NCI-H82 (cell line): ENCODE data around the gene TAX1BP3.

Source experiments
- DNase-seq: peaks from one replicate; lab custom pipeline; 2025; lab: John Stamatoyannopoulos, UW

TAX1BP3 gene

DNA sequence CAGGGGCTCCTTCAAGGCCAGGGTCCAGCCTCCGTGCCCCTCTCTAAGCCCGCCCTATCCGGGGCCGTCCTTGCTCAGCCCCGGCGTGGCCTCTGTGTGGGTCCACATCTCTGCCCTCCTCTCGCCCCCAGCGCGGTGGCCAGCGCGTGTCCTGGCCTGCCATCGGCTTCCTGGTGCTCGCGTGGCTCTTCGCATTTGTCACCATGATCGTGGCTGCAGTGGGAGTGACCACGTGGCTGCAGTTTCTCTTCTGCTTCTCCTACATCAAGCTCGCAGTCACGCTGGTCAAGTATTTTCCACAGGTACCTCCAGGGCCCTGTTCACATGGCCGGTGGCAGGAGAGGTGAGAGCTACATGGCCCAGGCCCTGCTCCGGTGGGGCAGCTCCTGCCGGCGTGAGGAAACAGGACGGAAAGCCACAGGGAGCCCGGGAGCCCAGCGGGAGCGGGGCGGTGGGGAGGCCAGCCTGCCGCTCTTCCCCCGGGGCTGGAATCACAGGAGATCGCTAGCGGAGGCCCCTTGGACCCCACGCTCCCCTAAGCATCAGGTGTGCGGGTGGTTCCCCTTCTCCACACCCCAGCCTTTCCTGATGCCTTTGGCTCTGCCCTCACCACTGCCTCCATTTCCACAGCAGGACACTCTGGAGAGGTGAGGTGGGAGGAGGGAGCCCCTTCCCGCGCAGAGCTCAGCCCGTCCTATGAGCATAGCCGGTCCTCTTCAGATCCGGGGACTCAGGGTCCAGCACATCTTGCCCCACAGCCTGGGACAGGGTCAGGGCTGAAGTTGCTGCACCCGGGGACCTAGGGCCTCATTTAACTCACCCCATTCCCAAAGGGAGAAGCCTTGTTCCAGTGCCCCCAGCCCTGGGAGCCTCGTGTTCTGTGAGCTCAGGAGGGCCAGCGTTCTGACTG, 10.2 kb downstream of the TAX1BP3 start:
- DNase-seq, result no peak

DNA sequence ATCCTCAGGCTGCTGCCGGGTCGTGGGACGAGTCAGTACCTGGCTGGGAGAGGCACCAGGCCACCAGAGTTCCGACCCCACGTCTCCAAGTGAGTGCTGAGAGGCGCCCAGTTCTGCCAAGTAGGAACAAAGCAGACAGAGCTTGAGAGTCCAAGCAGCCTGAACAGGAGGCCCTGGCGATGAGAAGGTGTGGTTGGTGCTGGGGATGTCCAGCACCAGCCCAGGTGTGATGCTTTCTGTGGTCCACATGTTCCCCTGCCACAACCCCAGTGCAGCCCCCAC, 10.8 kb downstream of the TAX1BP3 start:
- no peak for DNase-seq

DNA sequence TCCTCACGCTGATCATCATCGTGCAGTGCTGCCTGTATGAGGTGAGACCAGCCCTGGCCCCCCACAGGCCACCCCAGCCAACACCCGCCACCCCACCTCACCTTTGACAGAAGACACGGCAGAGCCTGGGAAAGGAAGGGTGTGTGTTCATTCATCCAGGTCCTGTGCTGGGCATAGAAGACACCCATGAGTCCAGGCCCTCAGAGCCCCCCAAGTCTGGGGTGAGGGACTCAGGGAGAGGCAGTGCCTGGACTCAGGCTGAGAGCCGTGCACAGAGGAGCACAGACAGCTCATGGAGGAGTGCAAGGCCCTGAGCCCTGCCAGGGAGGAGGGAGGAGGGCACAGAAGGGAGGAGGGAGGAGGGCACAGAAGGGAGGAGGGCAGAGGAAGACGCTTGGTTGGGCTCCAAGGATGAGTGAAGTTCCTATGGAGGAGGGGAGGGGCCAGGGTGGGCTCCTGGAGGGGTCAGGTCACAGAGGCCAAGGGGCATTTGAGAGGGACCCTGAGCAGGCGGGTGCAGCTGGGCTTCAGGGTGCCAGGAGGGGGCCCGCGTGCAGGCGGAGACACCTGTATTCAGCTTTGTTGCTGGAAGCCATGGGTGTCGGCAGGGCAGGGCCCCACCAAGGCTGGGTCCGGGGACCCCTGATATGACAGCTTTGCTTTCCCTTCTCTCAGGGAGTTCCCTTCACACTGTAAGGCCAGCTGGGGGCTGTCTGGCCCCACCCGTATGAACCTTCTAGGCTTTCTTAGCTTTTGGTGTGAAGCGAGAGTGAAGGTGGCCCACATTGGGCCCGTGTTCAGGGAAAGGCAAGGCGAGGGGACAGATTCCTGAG, 11.4 kb downstream of the TAX1BP3 start:
- DNase-seq, result no peak

DNA sequence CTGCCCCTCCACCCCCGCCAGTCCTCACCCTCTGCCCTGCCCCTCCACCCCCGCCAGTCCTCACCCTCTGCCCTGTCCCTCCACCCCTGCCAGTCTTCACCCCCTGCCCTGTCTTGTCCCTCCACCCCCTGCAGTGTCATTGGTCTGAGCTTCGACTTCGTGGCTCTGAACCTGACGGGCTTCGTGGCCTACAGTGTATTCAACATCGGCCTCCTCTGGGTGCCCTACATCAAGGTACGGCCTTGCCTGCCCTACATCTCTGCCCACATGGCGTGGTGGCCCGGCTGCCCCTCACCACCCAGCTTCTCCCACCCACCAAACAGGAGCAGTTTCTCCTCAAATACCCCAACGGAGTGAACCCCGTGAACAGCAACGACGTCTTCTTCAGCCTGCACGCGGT, 12.0 kb downstream of the TAX1BP3 start:
- DNase-seq, result no peak

DNA sequence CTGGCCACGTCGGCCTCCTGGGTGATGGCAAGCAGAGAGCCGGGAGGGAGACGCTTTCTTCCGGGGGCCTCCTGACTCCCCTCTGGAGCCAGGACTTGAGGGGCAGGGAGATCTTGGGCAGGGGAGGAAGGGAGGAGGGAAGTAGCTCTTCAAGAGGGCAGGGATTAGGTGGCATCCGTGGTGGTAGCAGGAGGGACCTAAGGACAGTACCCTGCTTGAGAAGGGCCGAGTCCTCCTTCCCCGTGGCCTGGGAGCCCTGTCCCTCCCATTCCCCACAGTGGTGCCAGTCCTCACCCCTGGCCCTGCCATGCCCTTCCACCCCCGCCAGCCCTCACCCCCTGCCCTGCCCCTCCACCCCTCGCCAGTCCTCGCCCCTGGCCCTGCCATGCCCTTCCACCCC, 12.6 kb downstream of the TAX1BP3 start:
- no peak for DNase-seq

DNA sequence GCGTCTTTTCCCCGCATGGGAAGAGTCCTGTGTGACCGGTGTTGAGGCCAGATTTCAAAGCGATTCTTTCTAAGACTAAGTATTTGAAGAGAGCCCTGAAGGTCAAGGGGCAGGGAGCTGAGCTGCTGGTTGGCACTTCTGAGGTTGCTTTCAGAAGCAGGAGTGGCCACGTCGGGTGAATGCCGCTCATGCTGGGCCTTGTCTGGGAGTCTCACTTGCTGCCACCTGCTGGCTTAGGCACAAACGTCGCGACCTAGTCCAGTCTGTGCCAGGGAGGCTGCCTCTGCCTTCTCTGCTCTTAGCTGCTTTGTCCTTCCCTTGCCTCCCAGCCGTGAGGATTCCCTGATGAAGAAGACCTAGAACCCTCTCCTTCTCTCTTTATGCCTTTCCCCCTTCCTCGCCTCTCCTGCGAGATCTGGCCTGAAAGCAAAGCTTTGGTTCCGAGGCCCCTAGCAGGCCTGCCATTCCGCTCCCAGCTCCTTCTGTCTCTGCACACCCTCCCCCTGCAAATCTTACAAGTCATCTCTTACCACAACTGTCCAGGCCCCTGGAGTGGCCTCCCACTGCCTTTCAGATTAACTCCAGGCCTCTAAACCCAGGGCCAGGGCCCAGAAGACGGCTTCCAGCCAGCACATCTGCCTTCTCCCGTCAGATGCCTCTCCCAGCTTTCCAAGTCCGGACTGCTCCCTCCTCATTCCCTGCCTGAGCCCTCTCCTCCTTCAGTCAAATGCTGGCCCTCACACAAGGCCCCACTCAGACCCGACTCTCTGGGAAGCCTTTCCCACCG, 20.4 kb downstream of the TAX1BP3 start:
- DNase-seq, result peak; percentile 74

DNA sequence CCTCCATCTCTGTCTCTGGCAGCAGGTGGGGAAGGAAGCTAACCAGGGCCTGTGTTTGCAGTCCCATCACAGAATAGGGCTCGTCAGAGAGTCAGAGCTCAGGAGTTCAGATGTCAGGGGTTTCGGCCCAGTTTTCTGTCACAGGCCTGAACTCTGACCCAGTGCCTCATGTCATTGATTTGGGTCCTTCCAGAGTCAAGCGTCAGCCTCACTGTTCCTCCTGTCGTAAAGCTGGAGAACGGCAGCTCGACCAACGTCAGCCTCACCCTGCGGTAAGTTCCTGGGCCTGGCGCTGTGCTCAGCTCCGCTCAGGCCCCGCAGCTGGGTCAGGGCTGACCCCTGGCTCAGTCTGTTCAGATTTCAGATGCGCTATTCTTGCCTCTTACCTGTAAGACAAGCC, 21.1 kb downstream of the TAX1BP3 start:
- DNase-seq, result no peak

DNA sequence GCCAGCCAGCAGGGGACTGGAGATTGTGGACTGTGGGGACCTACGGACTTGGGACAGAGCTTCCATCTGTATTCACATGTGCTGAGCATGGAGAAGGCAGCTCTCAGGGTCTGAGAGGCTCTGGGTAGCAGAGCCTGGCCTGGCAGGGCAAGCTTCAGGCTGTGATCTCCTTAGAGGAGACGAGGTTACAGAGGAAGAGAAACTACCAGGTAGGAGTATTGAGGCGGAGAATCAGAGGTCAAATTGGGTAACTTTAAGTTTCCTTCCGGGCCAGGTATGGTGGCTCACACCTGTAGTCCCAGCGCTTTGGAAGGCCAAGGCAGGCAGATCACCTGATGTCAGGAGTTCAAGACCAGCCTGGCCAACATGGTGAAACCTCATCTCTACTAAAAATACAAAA, 23.1 kb downstream of the TAX1BP3 start:
- no peak for DNase-seq

DNA sequence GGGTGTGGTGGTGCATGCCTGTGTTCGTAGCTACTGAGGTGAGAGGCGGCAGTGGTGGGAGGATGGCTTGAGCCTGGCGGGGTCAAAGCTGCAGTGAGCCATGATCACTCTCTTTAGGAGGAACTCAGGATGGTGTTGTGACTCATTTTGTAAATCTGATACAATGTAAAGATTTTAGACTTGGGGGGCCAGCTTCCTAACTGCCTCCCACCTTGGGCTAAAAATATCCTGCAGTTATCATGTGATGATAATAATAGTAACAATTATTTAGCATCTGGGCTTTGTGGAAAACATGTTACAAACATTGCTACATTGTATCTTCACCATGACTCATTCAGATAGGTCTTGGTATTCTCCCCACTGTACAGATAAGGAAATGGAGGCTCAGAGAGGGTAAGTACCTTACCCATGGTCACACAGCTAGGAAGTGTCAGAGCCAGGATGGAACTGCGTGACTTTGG, 24.5 kb downstream of the TAX1BP3 start:
- no peak for DNase-seq

DNA sequence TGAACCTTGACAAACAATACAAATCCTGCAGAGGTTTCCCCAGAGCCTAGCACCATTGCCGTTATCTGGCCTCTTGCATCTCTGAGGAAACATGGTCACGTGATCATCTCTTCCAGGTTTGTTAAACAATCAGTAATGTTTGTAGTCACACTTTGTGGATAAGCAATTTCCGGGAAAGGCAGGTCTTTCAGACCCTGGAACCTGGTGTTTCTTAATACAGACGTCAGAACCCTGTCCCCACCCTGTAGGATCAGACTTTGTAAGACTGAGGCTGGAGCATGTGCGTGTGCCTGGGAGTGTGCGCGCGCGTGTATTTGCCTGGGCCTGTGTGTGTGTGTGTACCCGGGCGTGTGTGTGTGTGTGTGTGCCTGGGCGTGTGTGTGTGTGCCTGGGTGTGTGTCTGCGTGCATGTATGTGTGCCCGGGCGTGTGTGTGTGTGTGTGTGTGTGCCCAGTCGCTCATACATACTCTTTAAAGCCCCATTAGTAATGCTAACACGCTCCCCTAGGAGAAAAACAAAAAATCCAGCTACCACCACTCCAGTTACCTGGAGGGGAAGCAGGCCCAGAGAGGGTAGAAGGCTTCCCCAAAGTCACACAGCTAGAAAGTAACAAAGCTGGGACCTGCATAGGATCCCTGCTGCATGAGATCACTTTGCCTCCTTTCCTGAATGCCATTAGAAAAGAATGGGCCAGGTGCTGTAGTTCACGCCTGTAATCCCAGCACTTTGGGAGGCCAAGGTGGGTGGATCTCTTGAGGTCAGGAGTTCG, 26.5 kb downstream of the TAX1BP3 start:
- no peak for DNase-seq

DNA sequence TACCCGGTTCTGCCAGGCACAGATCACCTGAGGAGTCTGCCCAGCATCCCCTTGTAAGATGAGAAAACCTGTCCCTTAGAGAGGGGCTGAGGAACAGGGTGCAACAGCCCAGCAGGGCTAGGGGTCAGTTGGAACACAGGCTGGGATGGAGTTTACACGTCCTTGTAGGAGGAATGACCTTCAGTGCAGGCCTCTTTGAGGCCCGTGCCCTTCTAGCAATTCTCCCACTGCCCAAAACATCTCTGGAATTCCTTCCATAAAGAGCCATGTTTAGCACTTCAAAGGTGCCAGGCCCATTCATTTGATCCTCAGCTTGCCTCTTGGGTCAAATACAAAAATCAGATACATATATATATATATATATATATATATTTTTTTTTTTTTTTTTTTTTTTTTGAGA, 27.4 kb downstream of the TAX1BP3 start:
- no peak for DNase-seq

DNA sequence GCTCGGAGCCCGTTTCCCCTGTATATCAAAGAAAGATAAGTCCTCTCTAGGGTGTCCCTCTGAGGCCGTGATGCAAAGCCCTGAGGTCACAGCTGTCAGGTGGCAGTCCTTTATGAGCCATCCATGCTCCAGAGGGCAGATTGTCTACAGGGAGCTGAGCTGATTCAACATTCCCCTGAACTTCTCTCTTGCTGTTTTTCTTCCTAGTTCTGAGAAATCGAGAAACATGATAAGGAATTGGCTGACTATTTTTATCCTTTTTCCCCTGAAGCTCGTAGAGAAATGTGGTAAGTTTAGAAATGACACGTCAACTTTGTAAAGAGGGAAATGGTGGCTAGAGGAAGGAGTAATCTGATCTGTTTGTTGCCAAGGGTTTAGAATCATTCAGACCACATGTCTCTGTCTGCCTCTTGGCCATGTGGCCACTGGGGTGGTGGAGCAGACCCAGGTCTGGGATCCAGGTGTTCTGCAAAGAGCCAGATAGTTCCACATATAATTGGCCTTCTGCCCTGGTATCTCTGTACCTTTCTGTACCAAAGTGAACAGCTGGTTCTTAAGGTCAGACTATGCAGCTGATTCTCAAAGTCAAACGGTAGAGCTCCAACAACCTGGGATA, 28.3 kb downstream of the TAX1BP3 start:
- DNase-seq, result peak; percentile 54

DNA sequence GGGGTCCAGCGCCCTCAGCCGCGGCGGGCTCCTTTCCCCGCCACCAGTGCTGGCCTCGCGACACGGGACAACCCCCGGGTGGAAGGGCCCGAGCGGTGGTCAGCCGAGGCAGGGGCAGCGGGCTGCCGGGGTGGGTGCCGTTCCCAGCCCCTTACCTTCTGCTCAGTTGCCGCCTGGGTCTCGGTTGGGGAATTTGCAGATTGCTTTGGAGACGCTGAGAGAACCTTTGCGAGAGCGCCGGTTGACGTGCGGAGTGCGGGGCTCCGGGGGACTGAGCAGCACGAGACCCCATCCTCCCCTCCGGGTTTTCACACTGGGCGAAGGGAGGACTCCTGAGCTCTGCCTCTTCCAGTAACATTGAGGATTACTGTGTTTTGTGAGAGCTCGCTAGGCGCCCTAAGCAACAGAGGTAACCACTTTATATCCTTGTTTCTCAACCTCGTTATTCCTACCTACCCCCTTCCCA, 31.4 kb downstream of the TAX1BP3 start:
- peak; percentile 31 for DNase-seq

DNA sequence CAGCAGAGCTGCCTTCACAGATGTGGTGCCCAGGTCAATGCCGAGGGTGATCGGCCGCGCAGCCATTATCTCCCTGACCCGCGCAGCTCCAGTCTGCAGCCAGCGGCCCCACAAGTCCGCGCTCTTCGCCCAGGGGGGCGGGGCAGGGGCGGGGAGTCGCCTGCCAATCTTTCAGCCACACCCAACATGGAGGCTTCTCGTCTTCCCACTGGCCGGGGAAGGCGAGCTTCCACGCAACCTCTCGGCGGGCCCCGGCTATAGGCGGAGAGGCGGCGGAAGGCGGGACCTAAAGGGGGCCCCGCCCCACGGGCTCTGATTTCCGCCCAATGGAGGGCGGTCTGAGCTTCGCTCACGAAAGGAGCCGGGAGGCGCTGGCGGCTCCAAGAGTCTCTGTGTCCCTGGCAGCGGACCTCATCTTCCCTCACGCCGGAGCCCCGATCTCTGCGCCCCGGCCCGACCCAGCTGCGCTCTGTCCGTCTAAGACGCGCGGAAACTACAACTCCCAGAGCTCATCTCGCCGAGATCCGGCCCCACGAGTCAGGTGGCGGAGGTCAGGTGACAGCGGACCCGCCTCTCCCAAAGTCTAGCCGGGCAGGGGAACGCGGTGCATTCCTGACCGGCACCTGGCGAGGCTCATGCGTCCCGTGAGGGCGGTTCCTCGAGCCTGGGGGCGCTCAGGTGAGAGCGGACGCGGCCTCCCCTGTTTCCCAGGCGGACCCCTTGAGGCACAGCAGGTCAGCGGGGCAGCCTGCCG, 32.0 kb downstream of the TAX1BP3 start, which contains the start of the genes CTNS and SHPK:
CTNS (plus strand) TSS at position 607 of the 754 bp plus-strand sequence. CDS start 3,447 bp downstream, outside the sequence.
SHPK (minus strand) TSS at position 97 of the 754 bp plus-strand sequence; CDS start at position 66, 31 bp downstream.
- peak; percentile 99 for DNase-seq

DNA sequence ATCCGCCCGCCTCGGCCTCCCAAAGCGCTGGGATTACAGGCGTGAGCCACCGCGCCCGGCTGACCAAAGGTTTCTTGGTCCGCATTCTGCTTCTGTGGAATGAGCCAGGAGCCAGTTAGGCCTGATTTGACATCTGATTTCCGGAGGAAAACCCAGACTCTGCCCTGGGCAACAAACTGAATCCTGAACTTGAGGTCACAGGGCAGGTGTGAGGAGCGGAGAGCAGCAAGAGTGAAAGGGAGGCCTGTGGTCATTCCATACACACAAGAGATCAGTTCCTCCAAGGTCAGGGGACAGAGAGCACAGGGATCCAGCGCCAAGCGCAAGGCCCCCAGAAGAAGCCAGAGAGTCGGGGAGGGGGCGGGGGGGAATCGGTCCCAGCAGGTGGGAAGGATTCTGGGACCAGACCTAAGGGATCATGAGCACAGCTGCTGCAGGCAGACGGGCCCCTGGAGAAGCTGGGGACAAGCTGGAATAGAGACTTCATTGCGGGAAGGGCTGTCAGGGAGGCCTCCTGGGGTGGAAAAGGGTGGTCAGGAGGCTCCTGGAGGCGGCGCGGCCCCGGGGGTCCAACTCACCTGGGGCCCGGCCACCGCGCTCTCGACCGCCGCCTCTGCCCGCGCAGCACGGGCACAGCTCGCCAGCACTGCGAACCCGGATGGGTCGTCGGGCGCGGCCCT, 32.8 kb downstream of the TAX1BP3 start:
- DNase-seq, result peak; percentile 73

DNA sequence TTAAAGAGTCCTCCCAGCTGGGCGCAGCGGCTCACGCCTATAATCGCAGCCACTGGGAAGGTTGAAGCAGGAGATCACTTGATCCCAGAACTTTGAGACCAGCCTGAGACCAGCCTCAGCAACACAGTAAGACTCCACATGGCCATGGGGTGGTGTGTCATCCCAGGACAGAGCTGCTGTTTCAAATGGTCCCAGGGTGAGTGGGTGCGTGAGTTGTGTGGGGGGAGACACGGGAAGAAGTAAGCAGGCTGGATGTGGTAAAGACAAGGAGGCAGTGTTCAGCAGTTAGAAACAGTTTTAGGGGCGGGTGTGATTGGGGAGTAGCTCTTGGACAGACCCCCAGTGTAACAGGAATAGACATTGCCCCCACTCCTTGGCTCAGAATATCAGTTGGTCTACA, 36.1 kb downstream of the TAX1BP3 start:
- no peak for DNase-seq

DNA sequence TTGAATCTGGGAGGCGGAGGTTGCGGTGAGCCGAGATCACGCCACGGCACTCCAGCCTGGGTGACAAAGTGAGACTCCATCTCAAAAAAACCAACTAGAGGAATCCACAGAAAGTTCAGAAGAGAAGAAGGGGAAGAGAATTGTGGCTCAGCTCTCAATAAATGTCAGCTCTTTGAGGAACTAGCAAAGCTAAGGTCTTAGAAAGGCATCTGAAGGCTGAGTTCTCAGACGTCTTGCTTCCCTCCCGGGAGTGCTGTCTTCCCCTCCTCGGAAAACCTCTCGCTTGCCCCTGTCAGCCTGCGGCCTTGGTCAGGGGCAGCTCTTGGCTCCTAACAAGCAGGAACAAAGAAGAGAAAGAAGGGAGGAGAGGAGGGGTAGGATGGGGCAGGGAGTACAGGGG, 37.6 kb downstream of the TAX1BP3 start:
- DNase-seq, result no peak

DNA sequence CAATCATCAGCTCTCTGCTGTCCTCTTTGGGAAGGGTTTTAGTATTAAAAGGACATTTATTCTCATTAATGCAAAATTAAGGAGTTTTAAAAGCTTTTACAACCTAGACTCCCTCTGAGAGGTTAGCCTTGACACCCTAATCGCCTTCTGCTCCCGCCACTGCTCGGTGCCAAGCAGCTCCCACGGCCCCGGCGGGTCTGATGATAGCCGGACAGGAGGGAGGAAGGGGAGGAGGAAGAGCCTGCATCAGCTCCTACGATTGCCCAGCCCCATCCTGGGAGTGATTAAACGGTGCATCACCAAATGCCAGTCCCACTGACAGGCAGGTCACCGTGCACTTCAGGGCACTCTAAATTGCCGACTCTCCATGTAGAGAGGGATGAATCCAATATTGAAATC, 40.6 kb downstream of the TAX1BP3 start:
- no peak for DNase-seq
